HG03159 (cell line): ENCODE data around the gene PAQR7.

Source experiments
- ATAC-seq: cut with Tn5 transposase; IDR thresholded peaks from one replicate; pipeline ENCODE4 v1.9.1; 2021; ENCODE audit warnings: mild to moderate bottlenecking, moderate library complexity; ENCODE audit not compliant: unreplicated experiment

PAQR7 gene

GRCh38 chr1:25875154-25875855 is at the start of gene PAQR7:
Gene PAQR7 (minus strand): TSS chr1:25875708. CDS start chr1:25863839, 11,869 bp downstream.
- ATAC-seq: peak; percentile 59

- no peak for ATAC-seq
These were observed 48.9 kb upstream of the PAQR7 start for GRCh38 chr1:25924454-25924853.

- ATAC-seq: no peak
These were observed 47.6 kb upstream of the PAQR7 start for GRCh38 chr1:25922971-25923552.

GRCh38 chr1:25922056-25922970 is 46.8 kb upstream of the PAQR7 start:
- no peak for ATAC-seq

- ATAC-seq: no peak
These were observed 43.1 kb upstream of the PAQR7 start for GRCh38 chr1:25918615-25919014.

GRCh38 chr1:25917996-25918395 is 42.5 kb upstream of the PAQR7 start:
- no peak for ATAC-seq

GRCh38 chr1:25916460-25916859 is 41.0 kb upstream of the PAQR7 start:
- ATAC-seq: no peak

GRCh38 chr1:25914074-25914995 is 38.8 kb upstream of the PAQR7 start:
- ATAC-seq: no peak

GRCh38 chr1:25913206-25913605 is 37.7 kb upstream of the PAQR7 start:
- ATAC-seq: no peak

GRCh38 chr1:25912076-25912831 is 36.7 kb upstream of the PAQR7 start:
- ATAC-seq: no peak

GRCh38 chr1:25911162-25911561 is 35.7 kb upstream of the PAQR7 start:
- ATAC-seq: no peak

- ATAC-seq: no peak
These were observed 33.5 kb upstream of the PAQR7 start for GRCh38 chr1:25909040-25909439.

GRCh38 chr1:25908161-25908560 is 32.7 kb upstream of the PAQR7 start:
- ATAC-seq: no peak

GRCh38 chr1:25907601-25908000 is 32.1 kb upstream of the PAQR7 start:
- ATAC-seq: no peak

- no peak for ATAC-seq
These were observed 31.3 kb upstream of the PAQR7 start for GRCh38 chr1:25906644-25907300.

- ATAC-seq: peak; percentile 58
These were observed 30.5 kb upstream of the PAQR7 start, which contains the start of gene STMN1 for GRCh38 chr1:25905680-25906643. Gene STMN1 (minus strand): TSS chr1:25906419. CDS start chr1:25904676, 1,743 bp downstream.

GRCh38 chr1:25904943-25905679 is 29.6 kb upstream of the PAQR7 start:
- ATAC-seq: peak; percentile 68
